Lung (tissue), 12 donors: ENCODE results near the gene FAM124A. TPM values are rescaled to one million over a fixed set of nuclear protein-coding genes. Genes with fewer than 3 reads are reported as not detected.
A peak's percentile ranks its signal among the peaks of the same experiment; 100 is the strongest.

Source experiments
- ATAC-seq: fragments of 200-7000 bp; cut with Tn5 transposase; one replicate; pipeline ENCODE4 v1.9.1; 2020; ENCODE audit warnings: moderate number of reproducible peaks; ENCODE audit not compliant: insufficient read depth, low FRiP score
- DNase-seq, 3 donors: peaks; one replicate each; pipeline ENCODE4 v3.0.0-alpha.2; 2013 to 2017
- H3K27ac ChIP-seq, 2 donors: one replicate each; pipeline ENCODE4 v1.5.1; 2013; ENCODE audit warnings: mild to moderate bottlenecking in 2 of 2, moderate library complexity in 2 of 2, control low read depth in 1 of 2, inconsistent platforms in 1 of 2, low read depth in 1 of 2, low read length in 1 of 2
- H3K27me3 ChIP-seq, 3 donors: one replicate each; pipeline ENCODE4 v1.5.1; 2013; ENCODE audit warnings: low read length in 2 of 3; ENCODE audit not compliant: control insufficient read depth in 3 of 3, insufficient read depth in 3 of 3
- H3K36me3 ChIP-seq, 4 donors: one replicate each; pipeline ENCODE4 v1.5.1; 2013; ENCODE audit warnings: low read length in 4 of 4, mild to moderate bottlenecking in 1 of 4, moderate library complexity in 1 of 4; ENCODE audit not compliant: control insufficient read depth in 4 of 4, insufficient read depth in 4 of 4
- H3K4me1 ChIP-seq, 5 donors: one replicate each; pipeline ENCODE4 v1.5.1; 2013; ENCODE audit warnings: low read length in 5 of 5, mild to moderate bottlenecking in 2 of 5, moderate library complexity in 1 of 5; ENCODE audit not compliant: control insufficient read depth in 5 of 5, insufficient read depth in 5 of 5
- H3K4me3 ChIP-seq: one replicate; pipeline ENCODE4 v1.5.1; 2013; ENCODE audit warnings: mild to moderate bottlenecking, control low read depth, moderate library complexity
- H3K9ac ChIP-seq, 2 donors: one replicate each; pipeline ENCODE4 v1.5.1; 2013; ENCODE audit warnings: low read length in 2 of 2, control low read depth in 1 of 2; ENCODE audit not compliant: insufficient read depth in 1 of 2
- H3K9me3 ChIP-seq, 4 donors: one replicate each; pipeline ENCODE4 v1.5.1; 2013; ENCODE audit warnings: low read length in 3 of 4, mild to moderate bottlenecking in 1 of 4, moderate library complexity in 1 of 4; ENCODE audit not compliant: control insufficient read depth in 4 of 4, insufficient read depth in 3 of 4
- WGBS, 2 donors: extraction: QIAGEN DNeasy Blood & Tissue Kit; methylation state at CpG; one replicate each; pipeline ENCODE4 v1.1.7; 2013; 5-methylcytosine and 5-hydroxymethylcytosine counted together
- polyA plus RNA-seq, 2 donors: library from polyadenylated mRNA; stranded (reverse); fragments of 200-250 nt; gene quantifications; one replicate each; pipeline ENCODE4 v1.2.1, GENCODE V29; 2013
- total RNA-seq, 2 donors: library from RNA; depleted of rRNA in 1 of 2; stranded (reverse); fragments of >200 nt in 1 of 2; gene quantifications; one replicate each; pipeline ENCODE4 v1.2.1, GENCODE V29; 2014 to 2021
- TF ChIP-seq, protein P1 (sequence below): IDR thresholded peaks from 2 replicates; pipeline ENCODE4 v1.5.1; 2012; ENCODE audit warnings: mild to moderate bottlenecking; ENCODE audit errors: control extremely low read depth, extremely low read depth
- donor health status: control.
- donor health status: control.
- donor health status: Bipolar disorder and iron deficiency.
- donor health status: healthy.
- donor health status: DM: yes; HTN: yes; CAD: no.

The FAM124A gene
- total and polyA plus RNA-seq, 4 donors: 0.87 to 2.9 (median 1.7) TPM

DNA sequence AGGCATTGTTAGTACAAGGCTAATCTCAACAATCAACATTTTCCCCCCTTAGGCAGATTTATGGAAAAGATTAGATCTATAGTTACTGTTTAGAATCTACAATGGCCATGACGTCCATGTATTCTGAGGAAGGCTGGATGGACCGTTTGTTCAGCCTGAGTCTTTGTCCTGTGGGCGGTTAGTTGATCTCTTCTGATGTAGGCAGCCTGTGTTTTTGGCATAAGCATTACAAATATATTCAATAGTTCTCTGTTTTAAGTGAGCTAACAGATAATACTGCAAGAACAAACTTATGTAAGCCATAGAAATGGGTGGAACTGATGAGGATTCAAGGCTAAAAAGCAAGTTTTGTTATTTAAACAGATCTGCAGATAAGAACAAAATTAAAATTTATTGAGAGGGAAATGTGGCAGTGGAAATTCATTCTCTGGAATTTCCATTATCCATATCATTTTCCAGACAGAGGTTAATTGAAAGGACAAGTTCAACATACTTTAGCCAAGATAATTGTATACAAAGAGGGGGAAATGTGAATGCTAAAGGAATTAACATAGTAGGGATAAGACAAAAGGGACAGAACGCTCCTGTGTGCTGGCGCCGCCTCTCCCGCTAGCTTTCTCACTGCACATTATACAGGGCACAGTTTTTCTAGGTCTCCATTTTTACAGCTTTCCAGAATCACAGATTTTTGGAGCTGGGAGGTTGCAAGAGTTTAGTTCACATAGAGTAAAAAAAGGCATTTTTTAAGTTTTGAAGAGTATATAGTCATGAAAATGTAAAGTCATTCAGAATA is 48.6 kb downstream of the FAM124A start:
- TF ChIP-seq, protein P1, sequence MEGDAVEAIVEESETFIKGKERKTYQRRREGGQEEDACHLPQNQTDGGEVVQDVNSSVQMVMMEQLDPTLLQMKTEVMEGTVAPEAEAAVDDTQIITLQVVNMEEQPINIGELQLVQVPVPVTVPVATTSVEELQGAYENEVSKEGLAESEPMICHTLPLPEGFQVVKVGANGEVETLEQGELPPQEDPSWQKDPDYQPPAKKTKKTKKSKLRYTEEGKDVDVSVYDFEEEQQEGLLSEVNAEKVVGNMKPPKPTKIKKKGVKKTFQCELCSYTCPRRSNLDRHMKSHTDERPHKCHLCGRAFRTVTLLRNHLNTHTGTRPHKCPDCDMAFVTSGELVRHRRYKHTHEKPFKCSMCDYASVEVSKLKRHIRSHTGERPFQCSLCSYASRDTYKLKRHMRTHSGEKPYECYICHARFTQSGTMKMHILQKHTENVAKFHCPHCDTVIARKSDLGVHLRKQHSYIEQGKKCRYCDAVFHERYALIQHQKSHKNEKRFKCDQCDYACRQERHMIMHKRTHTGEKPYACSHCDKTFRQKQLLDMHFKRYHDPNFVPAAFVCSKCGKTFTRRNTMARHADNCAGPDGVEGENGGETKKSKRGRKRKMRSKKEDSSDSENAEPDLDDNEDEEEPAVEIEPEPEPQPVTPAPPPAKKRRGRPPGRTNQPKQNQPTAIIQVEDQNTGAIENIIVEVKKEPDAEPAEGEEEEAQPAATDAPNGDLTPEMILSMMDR: no peak
- no peaks in the 10 kb centered on the region for H3K27me3 ChIP-seq
- H3K27ac ChIP-seq: no peak overlapping the region
- DNase-seq: peak; percentile 59 to 91 (median 80)
- WGBS, 2 donors: 85 to 92% methylated on average over 7 of the region's 7 CpGs
- H3K4me1 ChIP-seq: peaks cover 0 to 18% (median 11%) of the 10 kb centered on the region in 5 donors
- no peak overlapping the region for H3K4me3 ChIP-seq
- no peaks in the 10 kb centered on the region for H3K9me3 ChIP-seq
- no peak overlapping the region for H3K9ac ChIP-seq
- ATAC-seq: no peak
- no peaks in the 10 kb centered on the region for H3K36me3 ChIP-seq

GRCh38 chr13:51271528-51272085 is 49.4 kb downstream of the FAM124A start:
- Histone ChIP-seq H3K9me3 (no peaks in the 10 kb centered on the region), H3K27ac (no peak overlapping the region), H3K36me3 (no peaks in the 10 kb centered on the region), H3K9ac (no peak overlapping the region), H3K27me3 (no peaks in the 10 kb centered on the region), H3K4me1 (peaks cover 0 to 17% (median 11%) of the 10 kb centered on the region in 5 donors), H3K4me3 (no peak overlapping the region)
- TF ChIP-seq, protein P1: no peak
- DNase-seq (peak in 2 of 3 donors; percentile 28 to 50), ATAC-seq (no peak)
- WGBS, 2 donors: 82 to 84% methylated on average over 10 of the region's 10 CpGs

GRCh38 chr13:51275101-51275500 is 52.9 kb downstream of the FAM124A start:
- Histone ChIP-seq H3K27ac (no peak overlapping the region), H3K36me3 (peaks cover 0 to 1% (median 0%) of the 10 kb centered on the region in 4 donors), H3K27me3 (no peaks in the 10 kb centered on the region), H3K9ac (no peak overlapping the region), H3K9me3 (no peaks in the 10 kb centered on the region), H3K4me3 (no peak overlapping the region), H3K4me1 (peaks cover 0 to 17% (median 11%) of the 10 kb centered on the region in 5 donors)
- ATAC-seq (no peak), DNase-seq (no peak)
- 95 to 98% methylated on average over 2 of the region's 2 CpGs for WGBS, 2 donors
- TF ChIP-seq, protein P1: no peak
